ENCODE results near the gene SOS2. TPM values are rescaled to one million over a fixed set of nuclear protein-coding genes. Genes with fewer than 3 reads are reported as not detected.
A peak's percentile ranks its signal among the peaks of the same experiment; 100 is the strongest.

SOS2 gene
- total RNA-seq, 4 donors from 2014 or later, result 45.9 to 82.8 (median 62.1) TPM

- no peaks in the 10 kb centered on the region for H3K9me3 ChIP-seq
- intact Hi-C loops (cut with DNase I; ENCODE audit: low total_unique reads), result no loop called here
- no peak overlapping the region for H3K27ac ChIP-seq
These were observed 143.8 kb downstream of the SOS2 start for GRCh38 chr14:50087341-50088116.

GRCh38 chr14:50086321-50086711, 145.1 kb downstream of the SOS2 start:
- in situ Hi-C loops (cut with MboI; ENCODE audit: low pct_ligation_motif_present in 1 of 4, low pct_unique_long_range_greater_than_20kb in 1 of 4, low sequenced_read_pairs in 3 of 4), result no loop called here
- Histone ChIP-seq H3K4me1 (peaks cover 0 to 6% (median 0%) of the 10 kb centered on the region in 4 donors), H3K9me3 (no peaks in the 10 kb centered on the region), H3K27ac (peak overlapping the region in 1 of 4 donors; percentile 39), H3K27me3 (no peaks in the 10 kb centered on the region), H3K36me3 (no peaks in the 10 kb centered on the region), H3K4me3 (no peak overlapping the region)
- WGBS, 2 donors (ENCODE audit: low coverage in 1 of 2), result 94% methylated on average over 2 of the region's 2 CpGs
- TF ChIP-seq CTCF (IDR thresholded peaks at IDR 0.05) (no peak), POLR2AphosphoS5 (IDR thresholded peaks at IDR 0.05) (no peak), POLR2A (IDR thresholded peaks at IDR 0.05) (no peak), EP300 (IDR thresholded peaks at IDR 0.05; ENCODE audit: low read depth) (no peak)
- no peak for DNase-seq
- intact Hi-C loops (cut with DNase I; ENCODE audit: low total_unique reads), result no loop called here

More at GRCh38 chr14:50087341-50088116, 143.8 kb downstream of the SOS2 start:
- TF ChIP-seq CTCF (IDR thresholded peaks at IDR 0.05) (no peak), POLR2A (IDR thresholded peaks at IDR 0.05) (no peak), POLR2AphosphoS5 (IDR thresholded peaks at IDR 0.05) (no peak)
- Histone ChIP-seq H3K27me3 (no peaks in the 10 kb centered on the region), H3K4me3 (no peak overlapping the region), H3K4me1 (peaks cover 0 to 3% (median 0%) of the 10 kb centered on the region in 4 donors), H3K36me3 (no peaks in the 10 kb centered on the region)
- WGBS, 2 donors (ENCODE audit: low coverage in 1 of 2), result 45% methylated on average over 1 of the region's 1 CpG; no CpG with 5 or more reads in 1 of the 2 donors
- no peak for DNase-seq
- in situ Hi-C loops (cut with MboI; ENCODE audit: low pct_ligation_motif_present in 1 of 4, low pct_unique_long_range_greater_than_20kb in 1 of 4, low sequenced_read_pairs in 3 of 4), result no loop called here

GRCh38 chr14:50085570-50086320, 145.6 kb downstream of the SOS2 start:
- no peaks in the 10 kb centered on the region for H3K9me3 ChIP-seq
- H3K4me1 ChIP-seq, result peaks cover 0 to 6% (median 0%) of the 10 kb centered on the region in 4 donors
- peak overlapping the region in 1 of 4 donors; percentile 39 for H3K27ac ChIP-seq
- H3K4me3 ChIP-seq, result no peak overlapping the region
- 78 to 86% methylated on average over 8 to 10 of the region's 10 CpGs for WGBS, 2 donors (ENCODE audit: low coverage in 1 of 2)
- DNase-seq, result no peak
- in situ Hi-C loops (cut with MboI; ENCODE audit: low pct_ligation_motif_present in 1 of 4, low pct_unique_long_range_greater_than_20kb in 1 of 4, low sequenced_read_pairs in 3 of 4), result no loop called here
- intact Hi-C loops (cut with DNase I; ENCODE audit: low total_unique reads), result no loop called here
- H3K36me3 ChIP-seq, result no peaks in the 10 kb centered on the region
- H3K27me3 ChIP-seq, result no peaks in the 10 kb centered on the region
- no peak for TF ChIP-seq POLR2AphosphoS5 (IDR thresholded peaks at IDR 0.05)
- no peak for TF ChIP-seq POLR2A (IDR thresholded peaks at IDR 0.05)
- TF ChIP-seq CTCF (IDR thresholded peaks at IDR 0.05), result no peak
- TF ChIP-seq EP300 (IDR thresholded peaks at IDR 0.05; ENCODE audit: low read depth), result no peak

- in situ Hi-C loops (cut with MboI; ENCODE audit: low pct_ligation_motif_present in 1 of 4, low pct_unique_long_range_greater_than_20kb in 1 of 4, low sequenced_read_pairs in 3 of 4), result no loop called here
- Histone ChIP-seq H3K4me3 (no peak overlapping the region), H3K9me3 (no peaks in the 10 kb centered on the region), H3K27me3 (no peaks in the 10 kb centered on the region), H3K27ac (peak overlapping the region in 1 of 4 donors; percentile 39), H3K36me3 (no peaks in the 10 kb centered on the region), H3K4me1 (peaks cover 0 to 6% (median 0%) of the 10 kb centered on the region in 4 donors)
- DNase-seq, result no peak
- TF ChIP-seq EP300 (IDR thresholded peaks at IDR 0.05; ENCODE audit: low read depth), result no peak
- TF ChIP-seq CTCF (IDR thresholded peaks at IDR 0.05), result no peak
- TF ChIP-seq POLR2AphosphoS5 (IDR thresholded peaks at IDR 0.05), result no peak
- TF ChIP-seq POLR2A (IDR thresholded peaks at IDR 0.05), result no peak
- intact Hi-C loops (cut with DNase I; ENCODE audit: low total_unique reads), result no loop called here
- whole genome bisulfite sequencing, 2 donors (ENCODE audit: low coverage in 1 of 2), result 93 to 100% methylated on average over 2 to 3 of the region's 3 CpGs
These were observed 146.7 kb downstream of the SOS2 start for GRCh38 chr14:50084666-50085065.
